Epidermal melanocyte (primary cell): Measurements from ENCODE around the gene IFRD2.
"Not testable (repeated sequence)": the region's sequence is repeated elsewhere in the genome, so short reads cannot be mapped to it uniquely, and the experiment has no call there.

Source experiments
- DNase-seq: peaks from one replicate; pipeline ENCODE4 v3.0.0; 2011; ENCODE audit warnings: low spot score; ENCODE audit not compliant: insufficient read length

The IFRD2 gene

DNA sequence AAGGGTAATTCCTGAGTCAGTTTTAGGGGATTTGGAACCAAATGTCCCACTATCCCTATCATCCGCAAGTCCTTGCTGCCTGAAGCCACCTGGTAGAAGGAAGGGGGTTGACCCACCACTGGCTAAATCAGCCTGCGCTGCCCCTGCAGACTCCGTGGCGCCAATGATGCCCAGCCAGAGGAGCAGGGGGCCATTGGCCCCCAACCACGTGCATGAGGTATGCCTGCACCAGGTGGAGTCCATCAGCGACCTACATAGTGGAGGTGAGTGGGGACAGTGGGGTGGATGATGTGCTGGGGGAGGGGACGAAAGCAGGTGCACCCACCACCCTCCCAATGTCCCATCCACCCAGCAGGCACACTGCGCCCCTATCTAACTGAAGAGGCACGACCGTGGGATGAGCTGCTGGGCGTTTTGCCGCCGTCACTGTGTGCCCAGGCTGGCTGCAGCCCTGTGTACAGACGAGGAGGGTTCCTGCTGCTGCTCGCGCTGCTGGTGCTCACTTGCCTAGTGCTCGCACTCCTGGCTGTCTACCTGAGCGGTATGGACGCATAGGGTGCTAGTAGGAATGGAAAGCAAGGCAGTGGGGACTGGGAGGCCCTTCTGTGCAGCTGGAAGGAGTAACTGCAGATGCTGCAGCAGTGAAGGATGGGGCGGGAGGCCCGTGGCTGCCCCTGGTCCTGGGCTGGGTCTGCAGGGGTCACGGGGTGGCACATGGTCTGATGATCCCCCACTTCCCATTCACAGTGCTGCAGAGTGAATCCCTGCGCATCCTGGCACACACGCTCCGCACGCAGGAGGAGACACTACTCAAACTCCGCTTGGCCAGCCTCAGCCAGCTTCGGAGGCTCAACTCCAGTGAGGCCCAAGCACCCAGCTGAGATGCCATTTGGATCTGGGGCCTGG is 5.7 kb downstream of the IFRD2 start:
- DNase-seq = no peak

DNA sequence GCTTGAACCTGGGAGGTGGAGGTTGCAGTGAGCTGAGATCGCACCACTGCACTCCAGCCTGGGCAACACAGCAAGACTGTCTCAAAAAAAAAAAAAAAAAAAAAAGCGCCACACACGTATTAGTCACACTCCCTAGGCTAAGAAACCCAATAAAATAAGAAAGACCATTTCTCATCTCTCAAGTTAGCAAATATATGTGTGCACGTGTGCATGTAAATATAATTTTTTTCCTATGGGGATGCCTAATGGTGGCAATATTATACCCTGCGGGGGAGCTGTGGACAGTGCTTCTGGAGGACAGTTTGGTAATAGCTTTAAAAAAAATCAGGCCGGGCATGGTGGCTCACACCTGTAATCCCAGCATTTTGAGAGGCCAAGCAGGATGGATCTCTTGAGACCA is 8.1 kb downstream of the IFRD2 start:
- DNase-seq = not testable (repeated sequence)

DNA sequence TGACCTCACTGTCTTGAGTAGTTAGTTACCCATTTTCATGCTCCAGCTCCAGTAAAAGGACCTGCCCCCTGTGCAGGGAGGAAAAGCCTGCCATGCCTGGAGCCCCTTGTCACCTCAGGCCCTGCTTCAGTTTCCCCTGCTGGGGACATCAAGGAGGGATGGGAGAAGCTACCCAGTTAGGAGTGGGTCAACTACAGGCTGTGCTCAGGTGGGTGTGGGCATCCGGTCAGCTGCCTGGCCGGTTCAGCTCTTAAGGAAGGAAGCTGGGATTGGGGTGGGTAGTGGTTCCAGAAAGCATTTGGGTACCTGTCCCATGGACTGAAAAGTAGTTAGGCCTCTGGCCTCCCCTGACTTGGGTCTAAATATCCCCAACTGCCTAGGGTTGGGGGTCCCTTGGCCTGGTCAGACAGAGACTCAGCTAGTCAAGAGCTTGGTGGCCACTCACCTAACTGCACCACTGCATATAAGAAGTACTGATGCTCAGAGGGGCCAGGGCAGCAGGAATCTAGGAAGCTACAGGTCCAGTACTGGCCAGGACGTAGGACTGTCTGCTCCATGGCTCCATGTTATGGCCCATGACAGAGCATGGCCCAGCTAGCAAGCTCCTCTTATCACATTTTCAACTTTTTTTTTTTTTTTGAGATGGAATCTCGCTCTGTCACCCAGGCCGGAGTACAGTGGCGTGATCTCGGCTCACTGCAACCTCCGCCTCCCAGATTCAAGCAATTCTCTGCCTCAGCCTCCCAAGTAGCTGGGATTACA is 12.8 kb downstream of the IFRD2 start:
- DNase-seq = no peak

DNA sequence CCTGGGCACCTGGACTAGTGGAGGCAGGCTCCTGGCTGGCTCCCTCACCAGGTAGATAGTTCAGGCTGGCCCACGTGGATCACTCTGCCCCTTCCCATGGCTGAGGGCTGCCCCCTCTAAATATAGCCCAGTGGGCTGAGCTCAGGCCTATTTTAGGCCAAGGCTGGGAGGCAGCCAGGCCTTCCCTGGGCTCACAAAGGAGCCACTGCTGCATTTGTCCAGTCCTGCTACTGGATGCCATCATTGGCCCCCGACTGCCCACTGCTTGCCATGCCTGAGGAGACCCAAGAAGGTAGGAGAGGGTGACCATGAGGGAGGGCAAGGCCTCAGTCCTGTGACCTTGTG is 13.4 kb downstream of the IFRD2 start, which contains the start of gene LSMEM2:
TSS of gene LSMEM2 (plus strand) at position 208 of the 345 bp plus-strand sequence. CDS start at position 235, 27 bp downstream.
- DNase-seq = no peak

DNA sequence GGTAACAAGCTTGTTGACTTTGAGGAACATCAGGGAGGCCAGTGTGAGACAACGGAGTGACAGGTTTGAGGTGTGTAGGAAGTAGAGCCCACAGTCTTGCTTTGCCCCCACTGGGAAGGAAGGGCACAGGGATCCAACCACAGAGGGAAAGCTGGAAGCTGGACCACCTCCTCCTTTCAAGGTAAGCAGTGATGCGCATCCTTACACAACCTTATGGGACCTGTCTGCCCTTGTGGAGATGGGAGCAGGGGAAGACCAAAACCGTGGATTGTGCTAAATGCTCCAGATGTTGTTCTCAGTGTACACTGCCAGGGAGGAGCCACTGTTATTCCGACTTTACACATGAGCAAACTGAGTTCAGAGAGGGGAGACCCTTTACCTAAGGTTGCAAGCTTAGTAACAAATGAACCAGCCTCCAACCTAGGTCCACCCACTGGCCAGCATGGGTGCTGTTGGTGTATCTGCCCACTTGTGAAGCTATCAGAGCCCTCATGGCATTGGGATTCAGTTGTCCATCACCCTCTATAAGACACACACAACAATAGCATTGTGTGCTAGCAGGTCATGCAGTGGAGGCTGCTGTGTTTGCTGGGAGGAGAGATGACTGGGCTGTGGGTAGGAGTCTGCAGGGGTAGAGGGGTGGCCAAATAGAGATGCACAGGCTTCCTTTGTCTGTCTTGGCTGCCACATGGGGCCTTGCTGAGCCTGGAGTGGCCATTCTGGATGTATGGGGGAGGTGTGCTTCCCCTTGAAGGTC is 13.9 kb downstream of the IFRD2 start:
- no peak for DNase-seq

DNA sequence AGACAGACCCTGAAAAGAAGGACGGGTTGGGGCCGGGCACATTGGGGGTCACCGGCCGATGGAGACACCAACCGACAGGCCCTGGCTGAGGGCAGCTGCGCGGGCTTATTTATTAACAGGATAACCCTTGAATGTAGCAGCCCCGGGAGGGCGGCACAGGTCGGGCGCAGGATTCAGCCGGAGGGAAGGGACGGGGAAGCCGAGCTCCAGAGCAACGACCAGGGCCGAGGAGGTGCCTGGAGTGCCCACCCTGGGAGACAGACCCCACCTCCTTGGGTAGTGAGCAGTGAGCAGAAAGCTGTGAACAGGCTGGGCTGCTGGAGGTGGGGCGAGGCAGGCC is 15.5 kb downstream of the IFRD2 start:
- DNase-seq = no peak

DNA sequence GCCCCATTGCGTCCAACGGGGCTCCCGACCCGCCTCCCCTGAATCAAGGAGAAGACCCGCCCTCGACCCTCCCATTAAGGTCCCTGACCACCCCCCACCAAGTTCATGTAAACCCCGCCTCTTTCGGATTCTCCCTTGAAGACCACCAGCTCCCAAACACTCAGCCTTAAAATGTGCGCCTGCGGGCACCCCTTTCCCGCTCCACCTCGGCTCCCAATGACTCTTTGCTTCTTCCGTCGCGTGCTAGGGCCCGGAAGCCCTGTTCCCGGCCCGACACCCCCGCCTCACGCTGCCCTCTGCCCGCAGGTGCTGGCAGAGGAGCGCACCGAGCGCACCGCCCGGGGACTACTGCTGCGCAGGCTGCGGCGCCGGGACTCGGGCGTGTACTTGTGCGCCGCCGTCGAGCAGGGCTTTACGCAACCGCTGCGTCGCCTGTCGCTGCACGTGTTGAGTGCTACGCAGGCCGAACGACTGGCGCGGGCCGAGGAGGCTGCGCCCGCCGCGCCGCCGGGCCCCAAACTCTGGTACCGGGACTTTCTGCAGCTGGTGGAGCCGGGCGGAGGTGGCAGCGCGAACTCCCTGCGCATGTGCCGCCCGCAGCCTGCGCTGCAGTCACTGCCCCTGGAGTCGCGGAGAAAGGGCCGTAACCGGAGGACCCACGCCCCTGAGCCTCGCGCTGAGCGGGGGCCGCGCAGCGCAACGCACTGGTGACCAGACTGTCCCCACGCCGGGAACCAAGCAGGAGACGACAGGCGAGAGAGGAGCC is 16.1 kb downstream of the IFRD2 start:
- no peak for DNase-seq

DNA sequence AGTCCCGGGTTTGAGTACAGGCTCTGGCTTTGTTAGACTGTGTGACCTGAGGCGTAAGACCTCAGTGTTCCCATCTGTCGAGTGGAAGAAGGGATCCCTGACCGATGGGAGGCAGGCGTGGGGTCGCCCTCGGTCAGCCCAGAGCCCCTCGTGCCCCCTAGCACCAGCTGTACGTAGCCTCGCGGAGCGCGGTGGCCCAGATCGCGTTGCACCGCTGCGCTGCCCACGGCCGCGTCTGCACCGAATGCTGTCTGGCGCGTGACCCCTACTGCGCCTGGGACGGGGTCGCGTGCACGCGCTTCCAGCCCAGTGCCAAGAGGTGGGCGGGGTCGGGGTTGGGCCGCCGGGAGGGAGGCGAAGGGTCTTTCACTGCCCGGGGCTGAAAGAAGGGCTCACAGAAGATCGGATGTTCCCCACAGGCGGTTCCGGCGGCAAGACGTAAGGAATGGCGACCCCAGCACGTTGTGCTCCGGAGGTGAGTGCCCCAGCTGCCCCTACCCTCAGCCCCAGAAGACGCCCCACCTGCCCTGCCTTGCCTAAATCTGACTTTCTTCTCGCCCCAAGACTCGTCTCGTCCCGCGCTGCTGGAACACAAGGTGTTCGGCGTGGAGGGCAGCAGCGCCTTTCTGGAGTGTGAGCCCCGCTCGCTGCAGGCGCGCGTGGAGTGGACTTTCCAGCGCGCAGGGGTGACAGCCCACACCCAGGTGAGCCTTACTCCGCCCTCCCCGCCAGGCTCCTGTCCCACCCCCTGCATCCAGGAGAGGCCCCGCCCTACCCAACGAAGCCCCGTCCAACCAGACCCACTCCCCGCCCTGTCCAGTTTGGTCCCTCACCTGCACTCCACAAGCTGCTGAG is 16.9 kb downstream of the IFRD2 start:
- DNase-seq = no peak

DNA sequence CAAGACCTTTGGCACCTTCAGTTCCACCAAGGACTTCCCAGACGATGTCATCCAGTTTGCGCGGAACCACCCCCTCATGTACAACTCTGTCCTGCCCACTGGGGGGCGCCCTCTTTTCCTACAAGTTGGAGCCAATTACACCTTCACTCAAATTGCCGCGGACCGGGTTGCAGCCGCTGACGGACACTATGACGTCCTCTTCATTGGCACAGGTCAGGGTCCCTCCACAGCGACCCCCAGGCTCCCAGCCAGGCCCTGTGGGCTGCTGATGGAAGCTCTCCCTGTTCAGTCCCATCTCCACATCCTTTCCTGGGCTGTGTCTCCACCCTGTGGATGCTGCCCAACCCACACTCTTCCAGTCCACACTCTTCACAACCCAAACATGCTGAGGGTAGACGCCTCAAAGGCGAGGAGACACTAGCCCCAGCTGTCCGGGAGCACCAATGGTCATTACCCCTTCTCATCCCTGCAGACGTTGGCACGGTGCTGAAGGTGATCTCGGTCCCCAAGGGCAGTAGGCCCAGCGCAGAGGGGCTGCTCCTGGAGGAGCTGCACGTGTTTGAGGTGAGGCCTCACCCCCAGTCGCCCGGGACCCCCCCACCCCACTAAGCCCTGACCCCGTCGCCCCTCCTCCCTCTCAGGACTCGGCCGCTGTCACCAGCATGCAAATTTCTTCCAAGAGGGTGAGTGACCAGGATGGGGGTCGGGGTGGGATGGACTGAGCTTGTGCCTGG is 17.7 kb downstream of the IFRD2 start:
- no peak for DNase-seq

DNA sequence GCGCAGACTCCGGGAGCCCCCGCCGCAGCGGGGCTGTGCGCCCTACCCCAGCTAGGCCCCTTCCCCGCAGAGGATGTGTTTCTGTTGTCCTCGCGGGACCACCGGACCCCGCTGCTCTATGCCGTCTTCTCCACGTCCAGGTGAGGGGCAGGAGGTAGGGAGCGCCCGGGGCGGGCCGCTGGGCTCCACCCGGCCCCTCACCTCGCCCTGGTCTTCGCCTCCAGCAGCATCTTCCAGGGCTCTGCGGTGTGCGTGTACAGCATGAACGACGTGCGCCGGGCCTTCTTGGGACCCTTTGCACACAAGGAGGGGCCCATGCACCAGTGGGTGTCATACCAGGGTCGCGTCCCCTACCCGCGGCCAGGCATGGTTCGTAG is 18.6 kb downstream of the IFRD2 start:
- DNase-seq = no peak

DNA sequence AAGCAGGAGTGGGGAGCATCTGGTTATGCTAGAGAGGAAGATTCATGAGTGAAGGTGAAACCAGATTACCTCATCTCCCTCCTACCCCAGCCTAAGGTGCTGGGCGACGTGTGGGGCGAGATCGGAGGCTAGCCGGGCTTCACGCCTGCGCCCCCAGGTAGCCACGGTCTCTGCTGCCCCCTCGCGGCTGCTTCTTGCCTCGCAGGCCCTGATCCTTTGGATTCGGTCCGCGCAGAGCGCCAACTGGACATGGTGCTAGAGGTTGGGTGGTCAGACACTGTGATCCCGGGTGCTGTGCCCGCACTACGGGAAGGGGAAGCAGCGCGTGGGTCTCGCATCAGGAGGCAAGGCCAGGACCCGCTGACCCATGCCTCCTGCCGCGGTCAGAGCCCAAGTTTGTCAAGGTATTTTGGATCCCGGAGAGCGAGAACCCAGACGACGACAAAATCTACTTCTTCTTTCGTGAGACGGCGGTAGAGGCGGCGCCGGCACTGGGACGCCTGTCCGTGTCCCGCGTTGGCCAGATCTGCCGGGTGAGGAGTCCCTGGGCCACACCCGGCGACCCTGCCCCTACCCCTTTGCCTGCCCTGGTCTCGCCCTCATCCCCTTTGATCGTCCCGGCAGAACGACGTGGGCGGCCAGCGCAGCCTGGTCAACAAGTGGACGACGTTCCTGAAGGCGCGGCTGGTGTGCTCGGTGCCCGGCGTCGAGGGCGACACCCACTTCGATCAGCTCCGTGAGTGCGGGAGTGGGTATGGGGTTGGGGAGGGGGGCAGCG is 19.1 kb downstream of the IFRD2 start:
- DNase-seq = peak; percentile 97

DNA sequence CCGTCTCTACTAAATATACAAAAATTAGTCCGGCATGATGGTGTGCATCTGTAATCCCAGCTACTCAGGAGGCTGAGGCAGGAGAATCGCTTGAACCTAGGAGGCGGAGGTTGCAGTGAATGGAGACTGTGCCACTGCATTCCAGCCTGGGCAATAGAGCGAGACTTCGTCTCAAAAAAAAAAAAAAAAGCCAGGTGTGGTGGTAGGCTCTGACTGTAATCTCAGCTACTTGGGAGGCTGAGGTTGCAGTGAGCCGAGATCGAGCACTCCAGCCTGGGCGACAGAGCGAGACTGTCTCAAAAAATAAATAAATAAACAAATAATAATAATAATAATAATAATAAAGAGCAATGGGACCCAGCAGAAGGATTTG is 19.7 kb downstream of the IFRD2 start:
- DNase-seq = not testable (repeated sequence)

DNA sequence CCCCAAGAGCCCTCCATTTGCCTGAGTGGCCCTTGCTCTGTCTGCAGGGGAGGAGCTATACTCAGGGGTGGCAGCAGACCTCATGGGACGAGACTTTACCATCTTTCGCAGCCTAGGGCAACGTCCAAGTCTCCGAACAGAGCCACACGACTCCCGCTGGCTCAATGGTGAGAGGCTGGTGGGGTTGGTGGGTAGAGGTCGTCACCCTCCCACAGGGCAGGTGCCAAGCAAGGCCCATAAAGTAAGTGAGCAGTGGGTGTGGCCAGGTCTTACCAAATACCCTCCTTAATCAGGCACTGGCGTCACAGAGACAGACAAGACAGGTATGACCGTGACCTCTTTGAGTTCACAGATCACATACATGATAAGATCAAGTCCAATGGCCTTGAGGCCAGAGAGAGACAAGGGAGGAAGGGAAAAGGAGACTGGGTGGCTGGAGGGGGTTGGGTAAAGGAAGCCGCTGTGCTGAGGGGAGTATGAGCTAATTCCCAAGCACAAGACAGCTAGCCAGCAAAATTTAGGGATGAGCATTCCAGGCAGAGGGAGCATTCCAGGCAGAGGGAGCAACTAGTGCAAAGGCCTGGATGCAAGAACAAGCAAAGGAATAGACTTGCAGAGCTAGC is 20.8 kb downstream of the IFRD2 start:
- no peak for DNase-seq

DNA sequence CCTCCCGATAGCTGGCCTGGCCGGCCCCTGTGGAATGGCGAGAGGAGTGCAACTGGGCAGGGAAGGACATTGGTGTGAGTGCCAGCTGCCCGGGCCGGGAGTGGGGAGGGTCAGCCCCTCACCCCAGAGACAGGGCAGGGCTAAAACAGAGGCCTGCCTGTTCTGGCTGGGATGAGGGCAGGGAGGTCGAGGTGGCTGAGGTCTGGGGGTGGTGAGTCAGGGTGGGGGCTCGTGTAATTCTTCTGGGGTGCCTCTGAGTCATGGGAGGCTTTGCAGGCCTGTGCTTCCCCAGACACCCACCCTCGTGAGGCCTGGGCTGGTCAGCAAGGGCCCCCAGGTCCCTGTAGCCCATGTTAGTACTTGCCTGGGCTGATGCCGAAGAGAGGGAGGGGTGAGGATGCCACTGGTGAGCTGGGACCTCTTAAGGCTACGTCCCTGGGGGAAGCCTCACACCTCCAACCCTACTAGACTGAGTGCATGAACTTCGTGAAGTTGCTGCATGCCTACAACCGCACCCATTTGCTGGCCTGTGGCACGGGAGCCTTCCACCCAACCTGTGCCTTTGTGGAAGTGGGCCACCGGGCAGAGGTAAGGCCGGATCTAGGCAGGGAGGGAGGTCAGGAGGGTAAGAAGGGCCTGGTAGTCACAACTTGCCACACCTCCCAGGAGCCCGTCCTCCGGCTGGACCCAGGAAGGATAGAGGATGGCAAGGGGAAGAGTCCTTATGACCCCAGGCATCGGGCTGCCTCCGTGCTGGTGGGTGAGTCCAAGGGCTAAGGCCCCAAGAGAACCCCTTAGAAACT is 21.6 kb downstream of the IFRD2 start:
- DNase-seq = no peak

DNA sequence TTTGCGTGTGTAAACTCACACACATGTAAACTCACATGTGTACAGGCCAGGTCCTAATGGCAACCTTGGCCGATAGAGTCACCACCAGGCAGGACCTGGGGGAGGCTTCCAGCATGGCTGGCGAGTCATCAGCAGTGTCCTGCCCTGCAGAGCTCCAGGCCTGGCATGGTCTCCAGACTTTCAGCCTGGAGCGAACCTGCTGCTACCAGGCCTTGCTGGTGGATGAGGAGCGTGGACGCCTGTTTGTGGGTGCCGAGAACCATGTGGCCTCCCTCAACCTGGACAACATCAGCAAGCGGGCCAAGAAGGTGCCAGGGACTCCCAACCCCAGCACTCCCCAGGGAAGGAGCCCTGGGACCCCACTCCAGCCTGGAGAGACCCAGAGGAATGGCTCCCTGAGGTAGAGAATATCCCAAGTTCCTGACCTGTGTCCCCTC is 22.2 kb downstream of the IFRD2 start:
- no peak for DNase-seq

DNA sequence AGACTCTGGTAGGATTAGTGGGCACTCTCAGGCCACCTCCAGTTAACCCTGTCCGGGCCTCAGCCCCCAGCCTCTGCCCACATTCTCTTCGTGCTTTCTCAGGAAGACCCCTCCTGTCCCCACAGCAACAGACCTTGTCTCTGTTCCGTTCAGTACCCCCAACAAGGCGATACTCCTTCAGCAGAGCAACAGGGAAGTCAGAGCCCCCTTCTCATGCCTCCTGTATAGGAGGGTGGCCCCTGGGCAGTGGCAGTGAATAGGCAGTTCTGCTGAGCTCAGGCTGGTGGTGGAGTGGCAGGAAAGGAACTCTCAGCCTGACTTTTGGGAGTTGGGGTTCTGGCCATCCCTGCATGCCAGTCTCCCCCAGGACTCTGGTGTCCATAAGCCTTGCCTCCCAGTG is 22.8 kb downstream of the IFRD2 start:
- no peak for DNase-seq

DNA sequence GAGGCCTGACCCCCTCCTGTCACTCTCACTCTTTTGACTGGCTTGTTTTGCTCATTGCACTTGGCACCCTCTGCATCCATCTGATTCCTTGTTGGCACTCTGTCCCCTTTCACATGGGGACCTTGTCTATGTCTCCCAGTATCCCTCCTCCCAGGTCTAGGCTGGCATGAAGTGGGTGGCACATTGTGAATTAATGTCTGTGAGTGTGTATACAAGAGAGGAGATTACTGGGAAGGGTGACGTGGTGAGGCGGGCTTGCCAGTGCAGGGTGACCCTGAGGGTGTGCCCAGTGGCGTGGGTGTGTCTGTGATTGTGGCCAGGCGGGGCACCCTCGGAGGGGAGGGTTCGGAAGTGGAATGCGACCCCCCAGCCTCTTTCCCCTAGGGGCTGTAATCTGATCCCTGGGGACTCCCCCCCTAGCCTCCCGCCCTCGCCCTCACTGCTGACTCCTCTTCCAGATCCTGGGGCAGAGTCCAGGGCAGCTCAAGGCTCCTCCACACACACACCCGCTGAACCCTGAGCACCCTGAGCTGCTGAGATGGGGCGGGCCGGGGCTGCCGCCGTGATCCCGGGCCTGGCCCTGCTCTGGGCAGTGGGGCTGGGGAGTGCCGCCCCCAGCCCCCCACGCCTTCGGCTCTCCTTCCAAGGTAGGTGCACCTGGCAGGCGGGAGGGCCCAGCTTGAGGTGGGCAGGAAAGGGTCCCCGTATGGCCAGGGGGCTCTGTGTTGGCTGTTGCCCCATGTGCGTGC is 23.4 kb downstream of the IFRD2 start, which contains the start of gene SEMA3B:
TSS of gene SEMA3B (plus strand) at position 445 of the 749 bp plus-strand sequence. CDS start at position 539, 94 bp downstream.
- DNase-seq = no peak
